B cell (primary cell): Measurements from ENCODE around the gene GCKR. TPM values are rescaled to one million over a fixed set of nuclear protein-coding genes. Genes with fewer than 3 reads are reported as not detected.

ENCODE experiments used
- ATAC-seq: fragments of 200-7000 bp; cut with Tn5 transposase; one replicate; pipeline ENCODE4 v1.10.0; 2021; ENCODE audit warnings: low read depth, mild to moderate bottlenecking, moderate number of reproducible peaks, moderate library complexity
- CTCF ChIA-PET: fragments of 350-600 bp; sonication (Branson Sonifier 250); formaldehyde crosslinking; loops from one replicate; lab custom pipeline; 2021; ENCODE audit warnings: antibody characterized with exemption, inconsistent platforms; lab: Charles Lee
- POLR2A ChIA-PET: fragments of 350-600 bp; sonication (Branson Sonifier 250); formaldehyde crosslinking; loops from one replicate; lab custom pipeline; 2021; ENCODE audit warnings: antibody characterized with exemption; lab: Charles Lee
- DNase-seq: peaks from one replicate; pipeline ENCODE4 v3.0.0; 2013
- H2AFZ ChIP-seq: 2 replicates; pipeline ENCODE4 v1.6.1; 2012; ENCODE audit warnings: mild to moderate bottlenecking, low read depth, low read length; ENCODE audit not compliant: insufficient read depth, poor library complexity, severe bottlenecking
- H3K27ac ChIP-seq, 2 donors: 1 replicate in 1 of 2; 2 replicates in 1 of 2; pipeline ENCODE4 v1.5.1; 2012 to 2013; ENCODE audit warnings: low read length in 2 of 2, mild to moderate bottlenecking in 2 of 2, moderate library complexity in 1 of 2
- H3K27me3 ChIP-seq, 4 experiments: fragments of 200-600 bp in 1 of 4; sonication (generic) in 1 of 4; replicated peaks in 1 of 4; 1 replicate in 2 of 4; 2 replicates in 2 of 4; pipeline versions ENCODE4 v1.6.1 to v1.7.0; 2013 to 2016; ENCODE audit warnings: low read length in 3 of 4, mild to moderate bottlenecking in 2 of 4, mixed read lengths in 1 of 4, moderate library complexity in 1 of 4; ENCODE audit not compliant: insufficient read depth in 4 of 4, control insufficient read depth in 3 of 4; ENCODE audit errors: control extremely low read depth in 1 of 4
- H3K36me3 ChIP-seq, 2 experiments: replicated peaks in 1 of 2; 1 replicate in 1 of 2; 2 replicates in 1 of 2; pipeline versions ENCODE4 v1.6.1 to v1.7.1; 2013; ENCODE audit warnings: low read length in 1 of 2; ENCODE audit not compliant: insufficient read depth in 2 of 2, control insufficient read depth in 1 of 2; ENCODE audit errors: control extremely low read depth in 1 of 2, extremely low read depth in 1 of 2
- H3K4me1 ChIP-seq, 2 donors: fragments of 200-600 bp in 1 of 2; sonication (generic) in 1 of 2; 1 replicate in 1 of 2; 2 replicates in 1 of 2; pipeline versions ENCODE4 v1.5.1 to v1.6.1; 2013 to 2017; ENCODE audit warnings: low read length in 2 of 2; ENCODE audit not compliant: control insufficient read depth in 2 of 2, insufficient read depth in 2 of 2
- H3K4me2 ChIP-seq: replicated peaks from 2 replicates; pipeline ENCODE3; 2012; ENCODE audit warnings: mild to moderate bottlenecking, low read depth, low read length; ENCODE audit not compliant: poor library complexity, severe bottlenecking
- H3K4me3 ChIP-seq, 5 experiments: fragments of 200-600 bp in 1 of 5; sonication (generic) in 1 of 5; 1 replicate in 3 of 5; 2 replicates in 2 of 5; pipeline versions ENCODE4 v1.5.1 to v1.7.0; 2011 to 2016; ENCODE audit warnings: low read length in 4 of 5, mild to moderate bottlenecking in 4 of 5, low read depth in 2 of 5, control low read depth in 1 of 5, moderate library complexity in 1 of 5; ENCODE audit not compliant: insufficient read depth in 1 of 5; ENCODE audit errors: control extremely low read depth in 1 of 5, extremely low read depth in 1 of 5
- H3K79me2 ChIP-seq: fragments of 200-600 bp; sonication (generic); one replicate; pipeline ENCODE4 v1.6.0; 2016; ENCODE audit warnings: low read length; ENCODE audit not compliant: control insufficient read depth, insufficient read depth
- H3K9ac ChIP-seq: fragments of 200-600 bp; sonication (generic); 2 replicates; pipeline ENCODE4 v1.6.1; 2017; ENCODE audit warnings: mild to moderate bottlenecking, low read length, moderate library complexity
- H3K9me3 ChIP-seq, 3 donors: one replicate each; pipeline versions ENCODE4 v1.6.1 to v1.7.1; 2013; ENCODE audit warnings: low read length in 2 of 3; ENCODE audit not compliant: control insufficient read depth in 2 of 3, insufficient read depth in 1 of 3; ENCODE audit errors: control extremely low read depth in 1 of 3
- H4K20me1 ChIP-seq: 2 replicates; pipeline ENCODE4 v1.6.0; 2012; ENCODE audit warnings: mild to moderate bottlenecking, low read length; ENCODE audit not compliant: insufficient read depth, control insufficient read depth, poor library complexity, severe bottlenecking
- H3K27ac Mint-ChIP-seq: one replicate; pipeline ENCODE4 v1.8.0; 2021; ENCODE audit warnings: mixed read lengths
- H3K27me3 Mint-ChIP-seq: one replicate; pipeline ENCODE4 v1.8.0; 2021; ENCODE audit warnings: mixed read lengths
- H3K4me1 Mint-ChIP-seq: one replicate; pipeline ENCODE4 v1.8.0; 2021; ENCODE audit warnings: mixed read lengths
- H3K4me3 Mint-ChIP-seq: one replicate; pipeline ENCODE4 v1.8.0; 2021; ENCODE audit warnings: mixed read lengths
- H3K9me3 Mint-ChIP-seq: one replicate; pipeline ENCODE4 v1.8.0; 2022; ENCODE audit warnings: mixed read lengths; ENCODE audit not compliant: insufficient read depth
- EZH2 ChIP-seq: IDR thresholded peaks from 2 replicates; pipeline ENCODE4 v1.6.1; 2012; ENCODE audit warnings: borderline replicate concordance, low read depth, mild to moderate bottlenecking, moderate library complexity, low read length; ENCODE audit not compliant: insufficient read depth, poor library complexity, severe bottlenecking
- WGBS: methylation state at CpG from one replicate; pipeline ENCODE4 v1.1.5; 2013; ENCODE audit warnings: missing lambda C conversion rate; ENCODE audit not compliant: insufficient coverage; 5-methylcytosine and 5-hydroxymethylcytosine counted together
- intact Hi-C: fragments of 100-400 bp; cut with micrococcal nuclease; formaldehyde crosslinking; loops from one replicate; pipeline ENCODE4 v1.10.0; 2022
- polyA plus RNA-seq: library from polyadenylated mRNA; depleted of rRNA; stranded (reverse); fragments of >200 nt; gene quantifications from 2 replicates; pipeline ENCODE4 v1.2.3, GENCODE V29; 2012
- total RNA-seq, 2 donors: library from RNA; stranded (reverse); fragments of 120-200 nt in 1 of 2; gene quantifications; 1 replicate in 1 of 2; 2 replicates in 1 of 2; pipeline versions ENCODE4 v1.2.3 to v1.2.4, GENCODE V29; 2013 to 2022
- TF ChIP-seq, protein P1 (sequence below): fragments of 200-600 bp; IDR thresholded peaks from one replicate; pipeline ENCODE4 v1.8.0; 2022; ENCODE audit warnings: antibody characterized with exemption, mild to moderate bottlenecking

GCKR gene
- total and polyA plus RNA-seq, 2 donors (not counting 1 experiment from before 2014, with no cell fraction given) = not detected

DNA sequence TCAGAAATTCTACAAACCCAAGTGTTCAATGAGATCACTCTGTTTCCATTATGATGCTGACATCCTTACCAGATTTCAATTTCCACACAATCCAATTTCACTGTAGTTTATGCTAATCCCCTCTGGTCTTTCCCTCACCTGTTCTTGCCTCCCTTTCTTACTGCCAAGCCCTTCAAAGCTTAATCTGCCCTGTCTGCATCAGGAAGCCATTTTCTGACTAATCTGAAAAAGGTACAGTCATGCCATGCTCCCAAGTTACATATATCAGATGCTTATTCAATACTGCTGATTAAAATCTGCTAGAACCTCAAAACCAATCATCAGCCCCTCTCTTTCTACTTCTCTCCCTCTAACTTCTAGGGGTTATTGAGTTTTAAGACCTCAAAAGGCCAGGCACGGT, 45.5 kb upstream of the GCKR start:
- H3K27ac Mint-ChIP-seq = no peak overlapping the region
- POLR2A ChIA-PET = no interaction called here

DNA sequence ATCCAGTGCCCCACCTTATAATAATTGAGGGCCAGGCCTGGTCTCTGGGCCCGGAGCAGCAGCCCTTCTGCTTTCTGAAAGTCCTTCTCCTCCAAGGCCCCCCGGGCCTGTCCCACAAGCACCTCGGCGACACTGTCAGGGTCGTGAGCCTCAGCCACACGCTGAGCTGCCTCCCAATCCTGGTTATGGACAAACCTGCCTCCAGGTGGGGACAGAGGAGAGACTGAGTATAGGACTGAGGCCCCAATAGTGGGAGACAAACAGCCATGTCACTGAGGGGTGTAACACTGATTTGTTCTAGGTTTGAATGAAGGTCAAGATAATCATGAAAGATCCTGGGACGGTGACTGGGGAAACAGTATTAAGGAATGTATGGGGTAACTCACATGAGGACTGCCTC, 42.7 kb upstream of the GCKR start:
- Mint-ChIP-seq H3K27me3 (no peaks in the 10 kb centered on the region), H3K4me3 (no peak overlapping the region), H3K4me1 (no peaks in the 10 kb centered on the region), H3K9me3 (no peaks in the 10 kb centered on the region), H3K27ac (no peak overlapping the region)
- no peak overlapping the region for H3K27ac ChIP-seq
- no peaks in the 10 kb centered on the region for H3K79me2 ChIP-seq
- DNase-seq = no peak
- H3K27me3 ChIP-seq = no peaks in the 10 kb centered on the region
- no peak for TF ChIP-seq EZH2
- TF ChIP-seq, protein P1, sequence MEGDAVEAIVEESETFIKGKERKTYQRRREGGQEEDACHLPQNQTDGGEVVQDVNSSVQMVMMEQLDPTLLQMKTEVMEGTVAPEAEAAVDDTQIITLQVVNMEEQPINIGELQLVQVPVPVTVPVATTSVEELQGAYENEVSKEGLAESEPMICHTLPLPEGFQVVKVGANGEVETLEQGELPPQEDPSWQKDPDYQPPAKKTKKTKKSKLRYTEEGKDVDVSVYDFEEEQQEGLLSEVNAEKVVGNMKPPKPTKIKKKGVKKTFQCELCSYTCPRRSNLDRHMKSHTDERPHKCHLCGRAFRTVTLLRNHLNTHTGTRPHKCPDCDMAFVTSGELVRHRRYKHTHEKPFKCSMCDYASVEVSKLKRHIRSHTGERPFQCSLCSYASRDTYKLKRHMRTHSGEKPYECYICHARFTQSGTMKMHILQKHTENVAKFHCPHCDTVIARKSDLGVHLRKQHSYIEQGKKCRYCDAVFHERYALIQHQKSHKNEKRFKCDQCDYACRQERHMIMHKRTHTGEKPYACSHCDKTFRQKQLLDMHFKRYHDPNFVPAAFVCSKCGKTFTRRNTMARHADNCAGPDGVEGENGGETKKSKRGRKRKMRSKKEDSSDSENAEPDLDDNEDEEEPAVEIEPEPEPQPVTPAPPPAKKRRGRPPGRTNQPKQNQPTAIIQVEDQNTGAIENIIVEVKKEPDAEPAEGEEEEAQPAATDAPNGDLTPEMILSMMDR = no peak
- H3K4me1 ChIP-seq = no peaks in the 10 kb centered on the region
- intact Hi-C loops = no loop called here
- H3K9ac ChIP-seq = no peak overlapping the region
- ChIA-PET POLR2A (no interaction called here), CTCF (no interaction called here)
- H2AFZ ChIP-seq = no peak overlapping the region
- no peak for ATAC-seq
- whole genome bisulfite sequencing = 97% methylated on average over 7 of the region's 7 CpGs
- peaks cover 6 to 29% of the 10 kb centered on the region in 2 experiments for H3K36me3 ChIP-seq
- no peaks in the 10 kb centered on the region for H4K20me1 ChIP-seq
- H3K4me2 ChIP-seq = no peak overlapping the region
- H3K4me3 ChIP-seq = no peak overlapping the region
- no peaks in the 10 kb centered on the region for H3K9me3 ChIP-seq

More for the DNA sequence above, 45.5 kb upstream of the GCKR start:
- DNase-seq (no peak), ATAC-seq (no peak)
- Histone ChIP-seq H3K4me2 (no peak overlapping the region), H3K79me2 (no peaks in the 10 kb centered on the region), H3K27ac (no peak overlapping the region), H3K36me3 (peaks cover 6 to 27% of the 10 kb centered on the region in 2 experiments), H4K20me1 (no peaks in the 10 kb centered on the region), H3K9me3 (no peaks in the 10 kb centered on the region), H3K27me3 (no peaks in the 10 kb centered on the region), H3K4me1 (no peaks in the 10 kb centered on the region), H3K4me3 (no peak overlapping the region), H3K9ac (no peak overlapping the region), H2AFZ (no peak overlapping the region)
- H3K27me3 Mint-ChIP-seq = no peaks in the 10 kb centered on the region
- CTCF ChIA-PET = no interaction called here
- H3K4me3 Mint-ChIP-seq = no peak overlapping the region
- WGBS = 86% methylated on average over 1 of the region's 1 CpG
- no peak for TF ChIP-seq EZH2
- TF ChIP-seq, protein P1 = no peak
- no peaks in the 10 kb centered on the region for H3K9me3 Mint-ChIP-seq
- intact Hi-C loops = no loop called here
- H3K4me1 Mint-ChIP-seq = no peaks in the 10 kb centered on the region
